ENCODE measurements around the gene STK32B. TPM values are rescaled to one million over a fixed set of nuclear protein-coding genes. Genes with fewer than 3 reads are reported as not detected.

The STK32B gene
- total and polyA plus RNA-seq, 4 donors: 0.02 to 0.28 (median 0.08) TPM; not detected in 1

DNA sequence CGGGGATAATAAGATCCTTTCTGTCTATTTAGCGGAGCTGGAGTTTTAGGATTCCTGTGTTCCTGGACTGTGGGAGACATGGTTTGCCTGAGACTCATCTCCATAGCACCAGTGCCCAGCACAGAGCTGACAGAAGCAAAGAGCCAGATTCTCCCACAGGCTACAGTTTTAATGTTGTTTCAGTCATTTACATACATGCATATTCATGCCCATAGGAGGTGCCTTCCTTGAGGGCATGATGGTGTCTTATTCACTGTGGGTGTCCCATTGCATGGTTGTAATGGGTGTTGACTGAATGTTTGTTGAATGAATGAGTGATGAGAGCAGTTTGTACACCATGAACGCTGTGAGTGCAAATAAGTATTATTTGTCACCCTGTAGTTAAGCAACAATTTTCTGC is 396.5 kb downstream of the STK32B start:
- no peaks in the 10 kb centered on the region for H3K36me3 ChIP-seq (ENCODE audit: control insufficient read depth in 4 of 4, insufficient read depth in 3 of 4, low read depth in 1 of 4, low read length in 3 of 4)
- no peaks in the 10 kb centered on the region for H3K4me1 ChIP-seq (ENCODE audit: control insufficient read depth in 4 of 4, insufficient read depth in 4 of 4, low read length in 3 of 4)
- H3K27ac ChIP-seq (ENCODE audit: low read depth in 1 of 2, low read length in 2 of 2): no peak overlapping the region
- TF ChIP-seq TAF1 (conservative IDR thresholded peaks at IDR 0.05): no peak
- TF ChIP-seq FOXA1 (IDR thresholded peaks at IDR 0.05): no peak
- no peak for TF ChIP-seq ATF3 (IDR thresholded peaks at IDR 0.05)
- TF ChIP-seq RAD21 (IDR thresholded peaks at IDR 0.05): no peak
- no peak for TF ChIP-seq NR2F2 (IDR thresholded peaks at IDR 0.05)
- TF ChIP-seq, protein P1, sequence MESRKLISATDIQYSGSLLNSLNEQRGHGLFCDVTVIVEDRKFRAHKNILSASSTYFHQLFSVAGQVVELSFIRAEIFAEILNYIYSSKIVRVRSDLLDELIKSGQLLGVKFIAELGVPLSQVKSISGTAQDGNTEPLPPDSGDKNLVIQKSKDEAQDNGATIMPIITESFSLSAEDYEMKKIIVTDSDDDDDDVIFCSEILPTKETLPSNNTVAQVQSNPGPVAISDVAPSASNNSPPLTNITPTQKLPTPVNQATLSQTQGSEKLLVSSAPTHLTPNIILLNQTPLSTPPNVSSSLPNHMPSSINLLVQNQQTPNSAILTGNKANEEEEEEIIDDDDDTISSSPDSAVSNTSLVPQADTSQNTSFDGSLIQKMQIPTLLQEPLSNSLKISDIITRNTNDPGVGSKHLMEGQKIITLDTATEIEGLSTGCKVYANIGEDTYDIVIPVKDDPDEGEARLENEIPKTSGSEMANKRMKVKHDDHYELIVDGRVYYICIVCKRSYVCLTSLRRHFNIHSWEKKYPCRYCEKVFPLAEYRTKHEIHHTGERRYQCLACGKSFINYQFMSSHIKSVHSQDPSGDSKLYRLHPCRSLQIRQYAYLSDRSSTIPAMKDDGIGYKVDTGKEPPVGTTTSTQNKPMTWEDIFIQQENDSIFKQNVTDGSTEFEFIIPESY (IDR thresholded peaks at IDR 0.05): no peak
- TF ChIP-seq HNF4G (IDR thresholded peaks at IDR 0.05): no peak
- no peak for TF ChIP-seq HNF4A (conservative IDR thresholded peaks at IDR 0.05)
- no peak for TF ChIP-seq RXRA (IDR thresholded peaks at IDR 0.05)
- no peak for TF ChIP-seq FOXA2 (IDR thresholded peaks at IDR 0.05)
- no peak for TF ChIP-seq MAX (IDR thresholded peaks at IDR 0.05)
- TF ChIP-seq JUND (IDR thresholded peaks at IDR 0.05): no peak
- 87% methylated on average over 3 of the region's 3 CpGs for WGBS
- no peak overlapping the region for H3K4me3 ChIP-seq (ENCODE audit: low read depth in 1 of 3, low read length in 3 of 3)
- H3K9ac ChIP-seq (ENCODE audit: low read depth in 1 of 2, low read length in 2 of 2): no peak overlapping the region
- no peak for DNase-seq (ENCODE audit: low spot score)
- H3K9me3 ChIP-seq (ENCODE audit: control insufficient read depth in 4 of 4, low read length in 3 of 4): no peaks in the 10 kb centered on the region
- H3K27me3 ChIP-seq (ENCODE audit: control insufficient read depth in 4 of 4, insufficient read depth in 4 of 4, low read length in 3 of 4): no peaks in the 10 kb centered on the region

DNA sequence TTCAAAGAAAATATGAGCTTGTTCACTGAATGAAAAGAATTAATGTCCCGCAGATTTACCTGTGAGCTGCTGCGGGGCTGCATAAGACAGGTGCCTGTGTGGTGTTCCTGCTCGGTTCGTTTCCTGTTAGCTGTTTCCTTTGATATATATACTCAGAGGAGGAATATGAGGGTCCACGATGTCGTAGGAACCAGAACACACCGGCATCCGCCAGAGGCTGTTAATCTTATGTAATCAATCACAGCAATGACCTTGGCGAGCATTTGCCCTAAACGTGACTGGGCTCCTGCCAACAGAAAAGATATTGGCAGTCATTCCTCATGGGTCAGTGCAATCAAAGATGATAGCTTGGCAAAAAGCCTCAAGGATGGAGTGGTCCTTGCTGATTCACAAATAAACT is 396.9 kb downstream of the STK32B start:
- TF ChIP-seq HNF4G (IDR thresholded peaks at IDR 0.05) (no peak), CTCF (IDR thresholded peaks at IDR 0.05; ENCODE audit: low read depth, low read length, missing input control) (no peak), FOXA2 (IDR thresholded peaks at IDR 0.05) (no peak), MAX (IDR thresholded peaks at IDR 0.05) (no peak), FOXA1 (IDR thresholded peaks at IDR 0.05) (no peak), JUND (IDR thresholded peaks at IDR 0.05) (no peak), EGR1 (IDR thresholded peaks at IDR 0.05; ENCODE audit: low read depth in 2 of 2) (no peak), ATF3 (IDR thresholded peaks at IDR 0.05) (no peak), RAD21 (IDR thresholded peaks at IDR 0.05) (no peak), REST (IDR thresholded peaks at IDR 0.05) (no peak), HNF4A (conservative IDR thresholded peaks at IDR 0.05) (no peak), TAF1 (conservative IDR thresholded peaks at IDR 0.05) (no peak), GABPA (IDR thresholded peaks at IDR 0.05 in 1 of 2, conservative IDR thresholded peaks at IDR 0.05 in 1 of 2) (no peak), SP1 (IDR thresholded peaks at IDR 0.05) (no peak), YY1 (IDR thresholded peaks at IDR 0.05) (no peak), RXRA (IDR thresholded peaks at IDR 0.05) (no peak), NR2F2 (IDR thresholded peaks at IDR 0.05) (no peak)
- TF ChIP-seq, protein P1 (IDR thresholded peaks at IDR 0.05): no peak
- H3K27ac ChIP-seq (ENCODE audit: low read depth in 1 of 2, low read length in 2 of 2): no peak overlapping the region
- no peaks in the 10 kb centered on the region for H3K9me3 ChIP-seq (ENCODE audit: control insufficient read depth in 4 of 4, low read length in 3 of 4)
- no peaks in the 10 kb centered on the region for H3K27me3 ChIP-seq (ENCODE audit: control insufficient read depth in 4 of 4, insufficient read depth in 4 of 4, low read length in 3 of 4)
- 44% methylated on average over 10 of the region's 10 CpGs for WGBS
- H3K4me3 ChIP-seq (ENCODE audit: low read depth in 1 of 3, low read length in 3 of 3): no peak overlapping the region
- H3K4me1 ChIP-seq (ENCODE audit: control insufficient read depth in 4 of 4, insufficient read depth in 4 of 4, low read length in 3 of 4): no peaks in the 10 kb centered on the region
- H3K36me3 ChIP-seq (ENCODE audit: control insufficient read depth in 4 of 4, insufficient read depth in 3 of 4, low read depth in 1 of 4, low read length in 3 of 4): no peaks in the 10 kb centered on the region
- no peak overlapping the region for H3K9ac ChIP-seq (ENCODE audit: low read depth in 1 of 2, low read length in 2 of 2)
- no peak for DNase-seq (ENCODE audit: low spot score)

All from liver (tissue), 9 donors.